Measurements from ENCODE around the gene ZFAND3.
"Not testable (repeated sequence)": the region's sequence is repeated elsewhere in the genome, so short reads cannot be mapped to it uniquely, and the experiment has no call there.

Gene ZFAND3

GRCh38 chr6:38049861-38050397 is 230.4 kb downstream of the ZFAND3 start:
- DNase-seq (ENCODE audit: low read depth) = not testable (repeated sequence)

DNA sequence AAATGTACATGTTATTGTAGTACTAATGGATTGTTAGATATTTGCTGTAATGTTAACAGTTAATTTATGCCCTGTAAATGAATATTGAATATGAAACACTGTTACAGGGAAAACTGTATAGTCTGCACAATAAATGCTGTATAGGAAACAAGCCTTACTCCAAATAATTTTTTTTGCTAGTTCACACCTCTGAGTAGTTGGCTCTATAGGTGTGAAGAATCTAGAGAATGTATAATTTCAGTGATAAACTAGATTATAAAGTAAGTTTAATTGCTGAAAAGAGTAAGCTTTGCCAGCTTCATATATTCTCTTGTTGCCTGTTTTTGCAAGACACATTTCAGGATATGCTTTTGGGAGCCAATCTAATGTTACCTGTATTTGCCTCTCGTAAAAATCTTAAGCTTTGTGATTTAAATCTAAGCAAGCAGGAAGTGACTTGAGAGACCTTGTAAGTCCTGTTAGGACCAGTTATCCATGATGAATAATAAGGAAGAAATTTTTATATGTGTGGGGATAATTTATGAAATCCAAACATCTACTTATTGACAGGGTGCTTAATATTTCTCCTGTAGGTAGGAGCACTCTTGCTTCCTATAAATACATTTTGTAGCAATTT is 232.4 kb downstream of the ZFAND3 start:
- no peak for DNase-seq (ENCODE audit: low read depth)

DNA sequence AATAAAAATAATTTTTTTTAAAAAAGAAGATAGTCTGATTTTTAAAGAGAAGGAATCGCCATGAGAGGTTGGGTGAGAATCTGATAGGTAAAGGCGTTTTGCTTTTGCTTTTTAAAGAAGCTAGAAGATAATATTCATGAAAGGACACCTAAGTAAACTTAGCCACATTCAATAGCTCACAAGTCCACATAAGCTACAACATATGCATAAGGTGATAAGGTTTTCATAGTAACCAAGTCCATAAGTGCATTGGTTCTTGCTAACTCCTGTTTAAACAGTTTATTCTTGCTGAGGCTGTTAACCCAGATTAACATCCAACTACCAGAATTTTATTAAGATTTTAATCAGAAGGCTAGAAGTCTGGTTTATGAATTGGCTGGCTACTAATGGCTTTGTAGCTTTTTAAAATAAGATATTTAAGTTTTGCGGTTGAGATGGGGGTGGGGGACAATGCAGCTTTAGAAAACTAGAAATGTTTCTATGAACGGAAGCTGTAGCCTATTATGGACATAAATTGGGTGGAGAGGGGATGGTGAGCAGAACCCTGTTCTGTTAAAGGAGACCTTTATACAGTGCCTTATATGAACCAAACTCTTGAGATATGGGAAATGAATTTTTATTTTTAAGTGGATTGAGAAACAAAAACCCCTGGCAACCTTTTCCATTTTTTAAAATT is 235.1 kb downstream of the ZFAND3 start:
- no peak for DNase-seq (ENCODE audit: low read depth)

DNA sequence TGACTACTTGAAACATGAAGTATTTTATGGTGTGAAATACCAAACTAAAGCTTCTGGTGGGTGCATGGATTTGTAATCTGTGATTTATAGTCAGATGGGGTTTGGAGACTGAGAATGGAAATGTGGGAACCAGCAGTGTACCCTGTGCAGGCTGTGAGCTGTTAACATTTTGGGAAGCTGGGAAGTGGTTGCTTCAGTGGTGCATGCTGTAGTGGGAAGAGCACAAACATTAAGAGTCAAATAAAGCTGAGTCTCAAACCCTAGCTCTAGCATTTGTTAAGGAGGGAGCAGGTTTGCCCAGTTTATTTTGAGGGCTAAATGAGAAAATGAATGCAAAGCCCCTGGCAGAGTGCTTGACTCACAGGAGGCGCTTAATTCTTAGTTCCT is 235.7 kb downstream of the ZFAND3 start:
- no peak for DNase-seq (ENCODE audit: low read depth)

- DNase-seq (ENCODE audit: low read depth) = no peak
Measured at GRCh38 chr6:38056361-38056760, 236.8 kb downstream of the ZFAND3 start.

- DNase-seq (ENCODE audit: low read depth) = no peak
Measured at GRCh38 chr6:38057994-38058393, 238.5 kb downstream of the ZFAND3 start.

DNA sequence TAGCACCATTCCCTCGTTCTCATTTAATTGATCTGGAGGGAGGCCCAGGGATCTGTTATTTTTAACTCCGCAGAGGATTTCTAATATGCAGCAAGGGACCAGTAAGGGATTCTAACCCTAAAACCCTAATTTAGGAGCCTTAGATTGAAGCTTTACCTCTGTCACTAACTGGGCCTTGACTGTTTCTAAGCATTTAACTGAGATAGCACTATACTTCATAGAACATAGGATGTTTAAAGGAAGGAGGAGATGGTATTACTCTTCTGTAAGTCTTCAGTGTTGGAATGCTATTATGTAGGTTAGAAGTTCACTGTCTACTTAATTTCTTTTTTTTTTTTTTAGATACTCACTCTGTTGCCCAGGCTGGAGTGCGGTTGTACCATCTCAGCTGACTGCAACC is 242.5 kb downstream of the ZFAND3 start:
- DNase-seq (ENCODE audit: low read depth) = no peak

- no peak for DNase-seq (ENCODE audit: low read depth)
Measured at GRCh38 chr6:38063973-38064372, 244.4 kb downstream of the ZFAND3 start.

GRCh38 chr6:38064431-38064830 is 244.9 kb downstream of the ZFAND3 start:
- DNase-seq (ENCODE audit: low read depth) = no peak

DNA sequence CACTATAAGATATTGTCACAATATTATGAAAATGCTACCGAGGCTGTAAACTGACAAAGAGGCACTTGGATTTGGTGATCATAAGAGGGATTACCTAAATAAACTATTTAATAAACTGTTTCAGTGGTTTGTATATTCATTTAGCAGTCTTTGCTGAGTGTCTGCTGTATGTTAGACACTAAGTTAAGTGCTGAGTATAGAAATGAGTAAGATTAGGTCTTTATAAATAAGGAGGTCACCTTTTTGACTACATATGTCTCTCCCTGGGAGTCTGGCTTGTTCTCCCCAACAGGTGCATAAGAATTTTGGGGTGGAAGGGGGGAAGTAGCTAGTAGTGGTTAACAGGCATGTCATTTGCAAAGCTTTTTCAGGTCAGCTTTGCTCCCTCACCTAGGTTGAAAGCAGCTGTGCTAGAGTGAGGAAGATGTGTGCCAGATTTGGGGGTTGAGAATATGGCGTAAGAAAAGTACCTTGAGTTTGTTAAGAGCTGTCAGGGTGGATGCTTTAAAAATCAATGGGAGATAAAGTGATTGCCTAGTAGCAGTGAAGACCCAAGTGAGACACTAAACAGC is 246.3 kb downstream of the ZFAND3 start:
- no peak for DNase-seq (ENCODE audit: low read depth)

- no peak for DNase-seq (ENCODE audit: low read depth)
Measured at GRCh38 chr6:38067263-38067980, 247.9 kb downstream of the ZFAND3 start.

- DNase-seq (ENCODE audit: low read depth) = no peak
Measured at GRCh38 chr6:38068854-38069590, 249.5 kb downstream of the ZFAND3 start.

DNA sequence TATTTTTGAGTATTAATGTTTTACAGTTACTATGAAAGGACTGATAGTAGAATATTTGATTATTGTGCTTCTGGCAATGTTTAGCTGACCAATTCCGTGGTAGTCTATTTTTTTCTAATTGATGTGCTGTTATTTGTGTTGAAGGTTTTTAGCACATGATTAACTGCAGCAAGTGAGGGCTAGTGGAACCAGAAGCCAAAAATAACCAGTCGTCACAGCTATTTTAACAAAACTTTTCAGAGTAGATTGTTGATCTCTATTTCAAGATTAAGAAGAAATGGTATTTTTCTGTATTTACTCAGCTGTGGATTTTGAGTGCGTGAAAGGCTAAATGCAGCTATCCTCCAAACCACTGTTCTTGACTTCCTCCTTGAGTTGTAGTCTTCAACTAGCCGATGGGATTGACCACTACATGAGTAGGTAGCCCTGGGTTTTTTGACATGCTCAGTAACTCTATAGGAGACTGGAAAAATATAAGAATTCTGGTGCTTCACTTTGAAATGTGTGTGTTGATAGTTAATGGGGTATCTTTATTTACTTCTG is 258.0 kb downstream of the ZFAND3 start:
- no peak for DNase-seq (ENCODE audit: low read depth)

- DNase-seq (ENCODE audit: low read depth) = no peak
Measured at GRCh38 chr6:38078671-38079070, 259.1 kb downstream of the ZFAND3 start.

GRCh38 chr6:38079107-38079506 is 259.6 kb downstream of the ZFAND3 start:
- no peak for DNase-seq (ENCODE audit: low read depth)

- no peak for DNase-seq (ENCODE audit: low read depth)
Measured at GRCh38 chr6:38079537-38079936, 260.0 kb downstream of the ZFAND3 start.

- no peak for DNase-seq (ENCODE audit: low read depth)
Measured at GRCh38 chr6:38080360-38080759, 260.8 kb downstream of the ZFAND3 start.

GRCh38 chr6:38080889-38081288 is 261.4 kb downstream of the ZFAND3 start:
- DNase-seq (ENCODE audit: low read depth) = no peak

DNA sequence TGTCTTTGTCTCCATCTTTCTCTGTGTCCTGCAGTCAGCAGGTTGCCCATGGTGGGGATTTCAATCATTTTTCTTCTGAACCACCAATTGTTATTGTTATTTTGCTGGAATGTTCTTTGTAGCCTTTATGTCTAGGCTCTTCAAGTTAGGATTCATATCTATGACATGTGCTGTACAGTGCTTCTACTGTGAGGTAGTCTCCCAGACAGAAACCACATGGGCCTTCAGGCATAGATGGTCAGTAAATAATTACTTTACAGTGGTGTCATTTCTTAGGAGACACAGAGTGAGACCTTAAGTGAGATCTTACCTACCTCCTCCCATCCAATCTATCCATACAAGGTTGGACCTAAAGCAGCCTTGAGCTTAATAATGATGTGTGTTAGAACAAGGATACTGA is 265.5 kb downstream of the ZFAND3 start:
- DNase-seq (ENCODE audit: low read depth) = no peak

DNA sequence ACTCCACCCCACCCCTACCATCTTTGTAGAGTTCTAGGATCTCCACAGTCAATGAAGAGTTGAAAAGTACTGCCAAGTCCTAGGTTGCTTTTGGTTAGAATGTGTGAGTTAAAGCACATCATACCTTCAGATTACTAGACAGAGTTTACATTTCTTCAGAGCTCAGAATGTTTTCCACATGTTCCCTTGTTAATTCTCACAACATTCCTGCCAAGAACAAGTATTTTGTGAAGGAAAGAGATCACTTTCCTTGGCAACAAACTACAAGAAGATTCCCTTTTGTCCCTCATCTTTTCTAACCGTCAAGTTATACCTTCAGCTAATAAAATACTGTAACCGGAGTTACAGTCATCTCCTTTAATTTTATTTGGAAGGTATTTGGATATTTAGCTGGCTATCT is 266.8 kb downstream of the ZFAND3 start:
- DNase-seq (ENCODE audit: low read depth) = no peak

GRCh38 chr6:38088010-38088409 is 268.5 kb downstream of the ZFAND3 start:
- no peak for DNase-seq (ENCODE audit: low read depth)

DNA sequence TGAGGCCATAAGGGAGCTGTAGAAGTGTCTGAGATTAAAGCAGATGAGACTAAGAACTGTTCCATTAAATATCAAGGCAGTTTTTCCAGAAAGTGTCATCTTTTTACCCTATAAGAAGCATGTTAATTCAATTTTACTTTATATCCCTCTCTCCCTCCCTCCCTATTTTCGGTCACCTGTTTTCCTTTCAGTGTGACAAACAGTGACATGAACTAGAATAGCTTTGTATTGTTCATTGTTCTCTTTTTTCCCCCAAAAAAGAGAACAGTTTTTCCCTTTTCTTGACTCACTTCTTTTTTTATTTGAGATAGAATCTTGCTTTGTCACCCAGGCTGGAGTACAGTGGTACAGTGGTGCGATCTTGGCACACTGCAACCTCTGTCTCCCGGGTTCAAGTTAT is 269.3 kb downstream of the ZFAND3 start:
- no peak for DNase-seq (ENCODE audit: low read depth)

Measured in T-helper 22 cell (primary cell).